Lower leg skin (tissue), 3 donors: ENCODE measurements around the gene OPA3.

ENCODE experiments used
- POLR2A ChIP-seq, 2 donors: fragments of 450-650 bp; IDR thresholded peaks; one replicate each; pipeline ENCODE4 v1.6.1; 2016 to 2017; ENCODE audit warnings: antibody characterized with exemption in 2 of 2, mild to moderate bottlenecking in 1 of 2, moderate library complexity in 1 of 2
- TF ChIP-seq, protein P1 (sequence below), 3 donors: fragments of 450-650 bp; IDR thresholded peaks; one replicate each; pipeline ENCODE4 v1.5.1; 2016; ENCODE audit warnings: antibody characterized with exemption in 3 of 3, mild to moderate bottlenecking in 3 of 3, moderate library complexity in 2 of 3

DNA sequence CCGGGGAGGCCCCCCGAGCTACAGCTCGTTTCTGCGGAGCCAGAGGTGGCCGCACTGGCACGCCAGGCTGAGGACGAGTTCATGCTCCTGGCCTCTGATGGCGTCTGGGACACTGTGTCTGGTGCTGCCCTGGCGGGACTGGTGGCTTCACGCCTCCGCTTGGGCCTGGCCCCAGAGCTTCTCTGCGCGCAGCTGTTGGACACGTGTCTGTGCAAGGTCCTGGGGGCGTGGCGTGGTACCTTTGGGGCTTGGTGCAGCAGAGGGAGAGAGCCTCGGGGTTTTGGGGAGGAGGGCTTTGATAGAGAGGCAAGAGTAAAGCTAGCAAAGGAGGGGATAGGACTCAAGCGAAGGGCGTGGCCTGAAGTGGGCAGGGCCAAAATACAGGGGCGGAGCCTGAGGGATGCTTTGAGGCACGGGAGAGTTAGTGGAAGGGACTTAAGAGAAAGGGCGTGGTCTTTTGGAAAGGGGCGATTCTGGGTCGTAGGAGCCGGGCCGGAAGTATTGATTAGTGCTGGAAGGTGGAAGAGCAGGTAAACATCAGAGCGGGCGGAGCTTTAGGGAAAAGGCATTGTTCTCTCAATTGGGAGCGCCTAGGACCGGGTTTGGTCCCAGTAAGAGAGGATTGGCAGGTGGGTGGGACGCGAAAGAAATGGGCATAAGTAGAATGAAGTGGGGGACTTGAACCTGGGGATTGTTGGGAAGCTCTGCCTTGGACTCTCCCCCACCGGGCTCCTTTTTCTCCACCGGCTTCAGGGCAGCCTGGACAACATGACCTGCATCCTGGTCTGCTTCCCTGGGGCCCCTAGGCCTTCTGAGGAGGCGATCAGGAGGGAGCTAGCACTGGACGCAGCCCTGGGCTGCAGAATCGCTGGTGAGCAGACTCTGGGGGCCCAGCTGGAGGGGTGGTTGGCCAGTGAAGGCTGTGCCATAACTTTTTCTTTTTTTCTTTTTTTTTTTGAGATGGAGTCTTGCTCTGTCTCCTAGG is 85.1 kb downstream of the OPA3 start:
- TF ChIP-seq, protein P1, sequence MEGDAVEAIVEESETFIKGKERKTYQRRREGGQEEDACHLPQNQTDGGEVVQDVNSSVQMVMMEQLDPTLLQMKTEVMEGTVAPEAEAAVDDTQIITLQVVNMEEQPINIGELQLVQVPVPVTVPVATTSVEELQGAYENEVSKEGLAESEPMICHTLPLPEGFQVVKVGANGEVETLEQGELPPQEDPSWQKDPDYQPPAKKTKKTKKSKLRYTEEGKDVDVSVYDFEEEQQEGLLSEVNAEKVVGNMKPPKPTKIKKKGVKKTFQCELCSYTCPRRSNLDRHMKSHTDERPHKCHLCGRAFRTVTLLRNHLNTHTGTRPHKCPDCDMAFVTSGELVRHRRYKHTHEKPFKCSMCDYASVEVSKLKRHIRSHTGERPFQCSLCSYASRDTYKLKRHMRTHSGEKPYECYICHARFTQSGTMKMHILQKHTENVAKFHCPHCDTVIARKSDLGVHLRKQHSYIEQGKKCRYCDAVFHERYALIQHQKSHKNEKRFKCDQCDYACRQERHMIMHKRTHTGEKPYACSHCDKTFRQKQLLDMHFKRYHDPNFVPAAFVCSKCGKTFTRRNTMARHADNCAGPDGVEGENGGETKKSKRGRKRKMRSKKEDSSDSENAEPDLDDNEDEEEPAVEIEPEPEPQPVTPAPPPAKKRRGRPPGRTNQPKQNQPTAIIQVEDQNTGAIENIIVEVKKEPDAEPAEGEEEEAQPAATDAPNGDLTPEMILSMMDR (IDR thresholded peaks at IDR 0.05): no peak
- no peak for TF ChIP-seq POLR2A (IDR thresholded peaks at IDR 0.05)
